Activated naive CD8-positive, alpha-beta T cell treated with anti-CD3 and anti-CD28 coated beads, Interleukin-2, amount 50 U/mL, for 24 hours (primary cell): ENCODE measurements around the gene ARVCF.
A peak's percentile ranks its signal among the peaks of the same experiment; 100 is the strongest.

Source experiments
- ATAC-seq: fragments of 150-1000 bp; cut with Tn5 transposase; one replicate; pipeline ENCODE4 v1.10.0; 2021
- DNase-seq: peaks from one replicate; pipeline ENCODE4 v3.0.0; 2021
- H3K27ac Mint-ChIP-seq: one replicate; pipeline ENCODE4 v1.8.0; 2021; ENCODE audit warnings: mild to moderate bottlenecking, mixed read lengths
- H3K27me3 Mint-ChIP-seq: one replicate; pipeline ENCODE4 v1.8.0; 2021; ENCODE audit warnings: mixed read lengths
- H3K36me3 Mint-ChIP-seq: one replicate; pipeline ENCODE4 v1.8.0; 2021; ENCODE audit warnings: low read depth, mixed read lengths
- H3K4me1 Mint-ChIP-seq: one replicate; pipeline ENCODE4 v1.8.0; 2021; ENCODE audit warnings: mixed read lengths
- H3K4me3 Mint-ChIP-seq: one replicate; pipeline ENCODE4 v1.8.0; 2021; ENCODE audit warnings: mild to moderate bottlenecking, moderate library complexity, mixed read lengths
- H3K9me3 Mint-ChIP-seq: one replicate; pipeline ENCODE4 v1.8.0; 2021; ENCODE audit warnings: mixed read lengths

ARVCF gene

GRCh38 chr22:19959587-19960490 lies 56.8 kb downstream of the ARVCF start:
- ATAC-seq (no peak), DNase-seq (no peak)
- Mint-ChIP-seq H3K4me1 (peaks cover 18% of the 10 kb centered on the region), H3K27ac (no peak overlapping the region), H3K9me3 (no peaks in the 10 kb centered on the region), H3K4me3 (no peak overlapping the region), H3K36me3 (peaks cover 3% of the 10 kb centered on the region), H3K27me3 (no peaks in the 10 kb centered on the region)

GRCh38 chr22:19959043-19959586 lies 57.5 kb downstream of the ARVCF start:
- H3K27me3 Mint-ChIP-seq: no peaks in the 10 kb centered on the region
- no peaks in the 10 kb centered on the region for H3K36me3 Mint-ChIP-seq
- DNase-seq (no peak), ATAC-seq (no peak)
- H3K9me3 Mint-ChIP-seq: no peaks in the 10 kb centered on the region
- H3K27ac Mint-ChIP-seq: no peak overlapping the region
- peaks cover 18% of the 10 kb centered on the region for H3K4me1 Mint-ChIP-seq
- no peak overlapping the region for H3K4me3 Mint-ChIP-seq

DNA sequence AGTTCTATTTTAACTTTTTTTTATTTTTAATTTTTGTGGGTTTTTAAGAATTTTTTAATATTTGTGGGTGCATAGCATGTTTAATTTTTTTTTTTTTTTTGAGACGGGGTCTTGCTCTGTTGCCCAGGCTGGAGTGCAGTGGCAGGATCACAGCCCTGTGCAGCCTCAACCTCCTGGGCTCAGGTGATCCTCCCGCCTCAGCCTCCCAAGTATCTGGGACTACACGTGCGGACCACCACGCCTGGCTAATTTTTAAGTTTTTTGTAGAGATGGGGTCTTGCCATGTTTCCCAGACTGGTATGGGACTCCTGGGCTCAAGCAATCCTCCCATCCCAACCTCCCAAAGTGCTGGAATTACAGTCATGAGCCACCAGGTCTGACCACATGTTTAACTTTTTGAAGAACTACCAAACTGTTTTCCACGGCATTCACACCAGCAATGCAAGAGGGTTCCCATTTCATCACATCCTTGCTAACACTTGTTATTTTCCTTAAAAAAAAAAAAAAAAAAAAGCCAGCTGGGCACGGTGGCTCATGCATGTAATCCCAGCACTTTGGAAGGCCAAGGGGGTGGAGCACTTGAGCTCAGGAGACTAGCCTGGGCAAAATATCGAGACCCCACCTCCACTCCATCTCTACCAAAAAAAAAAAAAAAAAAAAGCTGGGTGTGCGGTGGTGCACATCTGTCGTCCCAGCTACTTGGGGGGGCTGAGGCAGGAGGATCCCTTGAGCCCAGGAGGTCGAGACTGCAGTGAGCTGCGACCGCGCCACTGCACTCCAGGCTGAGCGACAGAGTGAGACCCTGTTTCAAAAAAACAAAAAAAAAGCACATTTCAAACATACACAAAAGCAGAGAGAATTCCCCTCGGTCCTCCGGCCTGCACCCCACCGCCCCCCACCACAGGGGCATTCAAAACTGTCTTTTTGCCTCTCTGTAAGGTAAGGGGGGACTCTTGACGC lies 58.3 kb downstream of the ARVCF start:
- Mint-ChIP-seq H3K27me3 (no peaks in the 10 kb centered on the region), H3K4me3 (no peak overlapping the region), H3K9me3 (no peaks in the 10 kb centered on the region), H3K36me3 (no peaks in the 10 kb centered on the region), H3K27ac (no peak overlapping the region), H3K4me1 (peaks cover 18% of the 10 kb centered on the region)
- no peak for DNase-seq
- ATAC-seq: no peak

DNA sequence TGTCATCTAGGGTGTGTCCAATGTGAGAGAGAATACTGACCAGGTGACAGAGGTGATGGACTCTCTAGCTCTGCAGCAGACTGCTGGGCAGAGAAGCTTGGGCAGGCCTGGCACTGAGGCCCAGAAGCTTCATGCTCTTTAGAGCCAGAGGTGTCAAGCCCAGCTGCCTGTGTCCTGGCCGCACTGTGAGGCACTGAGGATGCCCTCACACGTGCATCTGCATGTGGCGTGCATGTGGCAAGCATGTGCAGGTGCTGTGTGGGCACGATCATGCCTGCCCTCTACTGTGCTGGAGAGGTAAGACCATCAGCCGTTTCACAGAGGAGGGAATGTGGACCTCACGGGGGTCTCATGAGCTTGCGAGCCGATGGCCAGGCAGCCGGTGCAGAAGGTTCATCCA lies 59.2 kb downstream of the ARVCF start:
- Mint-ChIP-seq H3K27ac (no peak overlapping the region), H3K9me3 (no peaks in the 10 kb centered on the region), H3K4me3 (no peak overlapping the region), H3K27me3 (no peaks in the 10 kb centered on the region), H3K4me1 (peaks cover 14% of the 10 kb centered on the region), H3K36me3 (no peaks in the 10 kb centered on the region)
- ATAC-seq: no peak
- no peak for DNase-seq

- DNase-seq: no peak
- no peak overlapping the region for H3K27ac Mint-ChIP-seq
- no peaks in the 10 kb centered on the region for H3K9me3 Mint-ChIP-seq
- H3K4me1 Mint-ChIP-seq: peaks cover 13% of the 10 kb centered on the region
- H3K4me3 Mint-ChIP-seq: no peak overlapping the region
- peaks cover 4% of the 10 kb centered on the region for H3K36me3 Mint-ChIP-seq
- ATAC-seq: peak; percentile 26
- no peaks in the 10 kb centered on the region for H3K27me3 Mint-ChIP-seq
Observed at GRCh38 chr22:19955241-19956128, 61.1 kb downstream of the ARVCF start.

GRCh38 chr22:19951346-19951745 lies 65.3 kb downstream of the ARVCF start:
- Mint-ChIP-seq H3K27me3 (no peaks in the 10 kb centered on the region), H3K36me3 (peaks cover 13% of the 10 kb centered on the region), H3K27ac (no peak overlapping the region), H3K9me3 (no peaks in the 10 kb centered on the region), H3K4me3 (no peak overlapping the region), H3K4me1 (peaks cover 25% of the 10 kb centered on the region)
- no peak for ATAC-seq
- no peak for DNase-seq

- peaks cover 17% of the 10 kb centered on the region for H3K36me3 Mint-ChIP-seq
- ATAC-seq: no peak
- H3K27me3 Mint-ChIP-seq: no peaks in the 10 kb centered on the region
- no peak overlapping the region for H3K27ac Mint-ChIP-seq
- H3K4me1 Mint-ChIP-seq: peaks cover 29% of the 10 kb centered on the region
- DNase-seq: no peak
- H3K4me3 Mint-ChIP-seq: no peak overlapping the region
- H3K9me3 Mint-ChIP-seq: no peaks in the 10 kb centered on the region
Observed at GRCh38 chr22:19948057-19948760, 68.4 kb downstream of the ARVCF start.

GRCh38 chr22:19943082-19944026 lies 73.3 kb downstream of the ARVCF start:
- Mint-ChIP-seq H3K4me3 (peak overlapping the region; percentile 93), H3K27me3 (no peaks in the 10 kb centered on the region), H3K36me3 (peaks cover 10% of the 10 kb centered on the region), H3K4me1 (peaks cover 40% of the 10 kb centered on the region), H3K27ac (peak overlapping the region; percentile 97), H3K9me3 (no peaks in the 10 kb centered on the region)
- DNase-seq (no peak), ATAC-seq (no peak)

DNA sequence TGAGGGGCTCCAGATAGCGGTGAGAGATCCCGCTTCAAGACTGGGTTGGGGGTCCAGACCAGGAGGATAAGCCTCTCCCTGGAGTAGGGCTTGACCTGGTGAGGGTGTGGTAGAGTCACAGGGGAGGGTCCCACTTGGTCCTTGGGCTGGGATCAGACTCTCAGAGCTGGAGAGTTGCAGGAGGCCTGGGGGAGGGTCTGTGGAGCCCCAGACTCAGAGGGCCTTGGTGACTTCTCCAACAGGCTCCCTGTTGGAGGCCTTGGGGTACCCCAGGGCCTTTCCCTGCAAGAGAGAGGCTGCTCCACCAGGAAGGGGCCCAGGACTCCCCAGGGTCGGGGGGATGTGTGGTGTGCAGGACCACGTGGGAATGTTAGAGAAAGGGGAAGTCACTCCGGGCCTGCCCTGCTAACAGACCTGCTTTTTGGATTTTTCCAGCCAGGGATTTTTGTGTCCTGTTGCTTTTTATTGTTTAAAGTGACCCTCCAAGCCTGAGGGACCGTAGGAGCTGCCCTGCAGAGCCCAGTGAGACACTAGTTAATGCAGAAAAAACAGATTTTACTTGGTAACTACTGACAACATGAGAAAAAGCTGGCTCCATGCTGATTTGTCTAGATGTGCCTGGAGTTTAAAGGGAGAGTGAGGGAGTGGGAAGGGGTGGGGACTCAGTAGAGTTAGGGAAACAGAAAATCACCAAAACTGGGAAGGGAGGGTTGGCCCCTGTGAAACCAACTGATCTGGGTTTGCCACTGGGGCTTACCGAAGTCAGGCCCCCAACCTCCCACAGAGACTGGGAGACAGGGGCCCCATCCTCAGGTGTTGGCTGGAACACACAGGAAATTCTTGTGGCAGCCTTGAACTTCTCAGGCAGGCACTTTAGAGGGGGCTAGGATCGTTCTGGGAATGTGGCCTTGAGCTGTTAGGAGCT lies 74.2 kb downstream of the ARVCF start:
- ATAC-seq: peak; percentile 38

DNA sequence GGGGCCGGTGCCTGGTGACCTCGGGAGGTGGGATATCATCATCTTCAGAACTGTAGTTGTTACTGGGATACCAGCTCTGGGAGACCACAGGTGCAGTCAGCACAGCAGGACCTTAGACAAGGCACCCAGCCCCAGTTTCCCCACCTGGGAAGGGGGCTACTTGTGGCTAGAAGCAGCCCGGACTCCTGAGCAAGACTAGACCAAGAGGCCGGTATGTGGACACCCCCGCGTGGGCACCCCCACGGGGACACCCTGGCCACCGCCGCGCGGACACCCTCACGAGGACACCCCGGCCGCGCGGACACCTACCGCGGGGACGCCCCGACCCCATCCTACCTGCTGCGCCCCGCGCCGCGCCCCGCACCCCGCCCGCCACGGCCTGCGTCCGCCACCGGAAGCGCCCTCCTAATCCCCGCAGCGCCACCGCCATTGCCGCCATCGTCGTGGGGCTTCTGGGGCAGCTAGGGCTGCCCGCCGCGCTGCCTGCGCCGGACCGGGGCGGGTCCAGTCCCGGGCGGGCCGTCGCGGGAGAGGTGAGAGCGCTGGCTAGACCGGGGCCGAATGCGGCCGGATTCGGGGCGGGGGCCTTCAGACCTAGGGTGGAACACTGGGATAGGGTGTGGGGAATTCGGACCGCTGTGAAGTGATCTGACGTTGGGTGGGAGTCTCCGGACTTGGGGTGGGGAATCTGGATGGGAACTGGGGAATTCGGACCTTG lies 75.1 kb downstream of the ARVCF start, which contains the start of the genes COMT and TXNRD2:
COMT (plus strand) TSS at position 408 of the 718 bp plus-strand sequence. CDS start 20,755 bp downstream, outside the sequence.
TXNRD2 (minus strand) TSS at position 454 of the 718 bp plus-strand sequence; CDS start at position 439, 15 bp downstream.
- Mint-ChIP-seq H3K27me3 (no peaks in the 10 kb centered on the region), H3K4me1 (peaks cover 29% of the 10 kb centered on the region), H3K9me3 (peaks cover 3% of the 10 kb centered on the region), H3K36me3 (peaks cover 16% of the 10 kb centered on the region), H3K4me3 (peak within 1 kb of the TSS; percentile 93), H3K27ac (peak within 1 kb of the TSS; percentile 97)
- ATAC-seq (peak; percentile 76), DNase-seq (peak; percentile 80)

More for the DNA sequence above, 74.2 kb downstream of the ARVCF start:
- peak; percentile 25 for DNase-seq
- peak overlapping the region; percentile 97 for H3K27ac Mint-ChIP-seq
- H3K4me1 Mint-ChIP-seq: peaks cover 36% of the 10 kb centered on the region
- H3K27me3 Mint-ChIP-seq: no peaks in the 10 kb centered on the region
- no peaks in the 10 kb centered on the region for H3K9me3 Mint-ChIP-seq
- H3K36me3 Mint-ChIP-seq: peaks cover 10% of the 10 kb centered on the region
- H3K4me3 Mint-ChIP-seq: peak overlapping the region; percentile 93
